Spleen (tissue), 11 donors: ENCODE measurements around the gene MSGN1. TPM values are rescaled to one million over a fixed set of nuclear protein-coding genes. Genes with fewer than 3 reads are reported as not detected.

Experiments
- DNase-seq: peaks from one replicate; pipeline ENCODE4 v3.0.0-alpha.2; 2020
- H3K27ac ChIP-seq, 8 donors: fragments of 200-600 bp; sonication (generic) in 7 of 8; 1 replicate in 4 of 8; 2 replicates in 4 of 8; pipeline versions ENCODE4 v1.5.0 to v1.8.0; 2016 to 2021; ENCODE audit warnings: inconsistent platforms in 4 of 8, mild to moderate bottlenecking in 4 of 8, moderate library complexity in 1 of 8
- H3K27me3 ChIP-seq, 7 donors: fragments of 200-600 bp; sonication (generic) in 6 of 7; replicated peaks in 1 of 7; 1 replicate in 4 of 7; 2 replicates in 3 of 7; pipeline versions ENCODE4 v1.5.0 to v1.8.0; 2016 to 2021; ENCODE audit warnings: inconsistent platforms in 3 of 7, mild to moderate bottlenecking in 1 of 7
- H3K36me3 ChIP-seq, 6 donors: fragments of 200-600 bp; sonication (generic) in 5 of 6; 1 replicate in 4 of 6; 2 replicates in 2 of 6; pipeline versions ENCODE4 v1.5.0 to v1.8.0; 2016 to 2021; ENCODE audit warnings: inconsistent platforms in 2 of 6
- H3K4me1 ChIP-seq, 6 donors: fragments of 200-600 bp; sonication (generic) in 5 of 6; 1 replicate in 3 of 6; 2 replicates in 3 of 6; pipeline versions ENCODE4 v1.5.0 to v1.8.0; 2016 to 2021; ENCODE audit warnings: inconsistent platforms in 3 of 6
- H3K4me3 ChIP-seq, 8 donors: fragments of 200-600 bp; sonication (generic) in 7 of 8; 1 replicate in 4 of 8; 2 replicates in 4 of 8; pipeline versions ENCODE4 v1.5.0 to v1.8.0; 2016 to 2021; ENCODE audit warnings: inconsistent platforms in 4 of 8, mild to moderate bottlenecking in 4 of 8, moderate library complexity in 2 of 8
- H3K9me3 ChIP-seq, 8 donors: fragments of 200-600 bp; sonication (generic) in 7 of 8; 1 replicate in 4 of 8; 2 replicates in 4 of 8; pipeline versions ENCODE4 v1.5.0 to v1.8.0; 2016 to 2021; ENCODE audit warnings: inconsistent platforms in 4 of 8
- CTCF ChIP-seq, 11 experiments: fragments of 200-600 bp in 7 of 11; fragments of 450-650 bp in 4 of 11; sonication (generic) in 4 of 11; IDR thresholded peaks in 8 of 11; conservative IDR thresholded peaks in 3 of 11; 1 replicate in 7 of 11; 2 replicates in 4 of 11; pipeline versions ENCODE4 v1.4.0 to v1.8.0; 2016 to 2021; ENCODE audit warnings: antibody characterized with exemption in 11 of 11, inconsistent platforms in 4 of 11, mild to moderate bottlenecking in 1 of 11
- POLR2A ChIP-seq, 3 donors: fragments of 450-650 bp; IDR thresholded peaks; one replicate each; pipeline ENCODE4 v1.5.1; 2017; ENCODE audit warnings: antibody characterized with exemption in 3 of 3, mild to moderate bottlenecking in 1 of 3
- POLR2AphosphoS5 ChIP-seq, 3 donors: sonication (generic); formaldehyde crosslinking; IDR thresholded peaks; one replicate each; pipeline ENCODE4 v1.5.1; 2017; ENCODE audit warnings: antibody characterized with exemption in 3 of 3
- WGBS, 5 donors: extraction: QIAGEN DNeasy Blood & Tissue Kit in 3 of 5; methylation state at CpG; one replicate each; pipeline versions ENCODE4 v1.1.5 to v1.1.7; 2013 to 2018; 5-methylcytosine and 5-hydroxymethylcytosine counted together
- intact Hi-C: fragments of 100-400 bp; cut with DNase I; formaldehyde crosslinking; loops from one replicate; pipeline ENCODE4 v1.15.0; 2023; ENCODE audit warnings: low total_unique reads
- polyA plus RNA-seq, 3 donors: library from polyadenylated mRNA; stranded (reverse); fragments of 200-250 nt; gene quantifications; one replicate each; pipeline ENCODE4 v1.2.1, GENCODE V29; 2013
- total RNA-seq, 7 donors: library from RNA; depleted of rRNA in 3 of 7; stranded (reverse); fragments of >200 nt in 3 of 7; fragmentation: NEBNext Ultra II Directional in 4 of 7; extraction: Animal tissue kit (Norgen Biotek cat#: 25700) in 4 of 7; gene quantifications; one replicate each; pipeline versions ENCODE4 v1.1.0 to v1.2.1, GENCODE V29; 2016 to 2021
- donor health status: healthy with polysubstance abuse.
- donor health status: DM: no; HTN: no; CAD: no; lungs with moderate emphysema.
- donor health status: DM: no; HTN: no; CAD: no.
- donor health status: Bipolar disorder and iron deficiency.
- donor health status: healthy.
- donor health status: DM: no; HTN: no; CAD: no.
- donor health status: DM: yes; HTN: yes; CAD: no.

Gene MSGN1
- total and polyA plus RNA-seq, 10 donors, result not detected

GRCh38 chr2:17849275-17849674, 33.0 kb downstream of the MSGN1 start:
- 80 to 94% (median 87%) methylated on average over 5 of the region's 5 CpGs for WGBS, 5 donors
- DNase-seq, result no peak
- Histone ChIP-seq H3K27ac (no peak overlapping the region), H3K36me3 (no peaks in the 10 kb centered on the region), H3K9me3 (no peaks in the 10 kb centered on the region), H3K4me3 (no peak overlapping the region), H3K4me1 (no peaks in the 10 kb centered on the region), H3K27me3 (peaks cover 0 to 5% (median 0%) of the 10 kb centered on the region in 7 donors)
- TF ChIP-seq POLR2A (IDR thresholded peaks at IDR 0.05), result no peak
- no peak for TF ChIP-seq CTCF (IDR thresholded peaks at IDR 0.05 in 8 of 11, conservative IDR thresholded peaks at IDR 0.05 in 3 of 11)
- TF ChIP-seq POLR2AphosphoS5 (IDR thresholded peaks at IDR 0.05), result no peak
- intact Hi-C loops, result no loop called here

GRCh38 chr2:17850151-17850550, 33.9 kb downstream of the MSGN1 start:
- TF ChIP-seq CTCF (IDR thresholded peaks at IDR 0.05 in 8 of 11, conservative IDR thresholded peaks at IDR 0.05 in 3 of 11) (no peak), POLR2A (IDR thresholded peaks at IDR 0.05) (no peak), POLR2AphosphoS5 (IDR thresholded peaks at IDR 0.05) (no peak)
- Histone ChIP-seq H3K9me3 (no peaks in the 10 kb centered on the region), H3K27ac (no peak overlapping the region), H3K36me3 (no peaks in the 10 kb centered on the region), H3K27me3 (peaks cover 0 to 9% (median 0%) of the 10 kb centered on the region in 7 donors), H3K4me3 (no peak overlapping the region), H3K4me1 (no peaks in the 10 kb centered on the region)
- DNase-seq, result no peak
- 79 to 87% (median 84%) methylated on average over 4 of the region's 4 CpGs for WGBS, 5 donors
- intact Hi-C loops, result loop anchor here (5.0 to 10.0 kb wide), 2 partner anchors 335 to 522 kb away; no protein-coding TSS in a partner anchor

GRCh38 chr2:17851731-17852585, 35.7 kb downstream of the MSGN1 start:
- no peak for DNase-seq
- Histone ChIP-seq H3K4me3 (no peak overlapping the region), H3K27me3 (peaks cover 0 to 15% (median 0%) of the 10 kb centered on the region in 7 donors), H3K27ac (no peak overlapping the region), H3K4me1 (no peaks in the 10 kb centered on the region), H3K9me3 (no peaks in the 10 kb centered on the region), H3K36me3 (no peaks in the 10 kb centered on the region)
- TF ChIP-seq CTCF (IDR thresholded peaks at IDR 0.05 in 8 of 11, conservative IDR thresholded peaks at IDR 0.05 in 3 of 11) (peak; percentile 31 to 72 (median 66)), POLR2A (IDR thresholded peaks at IDR 0.05) (no peak)
- WGBS, 5 donors, result 39 to 43% (median 42%) methylated on average over 9 of the region's 9 CpGs
- intact Hi-C loops, result loop anchor here (5.0 to 10.0 kb wide), 2 partner anchors 333 to 520 kb away; no protein-coding TSS in a partner anchor

GRCh38 chr2:17853799-17854198, 37.5 kb downstream of the MSGN1 start:
- no peak overlapping the region for H3K27ac ChIP-seq
- 65 to 81% (median 69%) methylated on average over 4 of the region's 4 CpGs for WGBS, 5 donors
- H3K4me3 ChIP-seq, result no peak overlapping the region
- no peaks in the 10 kb centered on the region for H3K9me3 ChIP-seq
- TF ChIP-seq CTCF (IDR thresholded peaks at IDR 0.05 in 8 of 11, conservative IDR thresholded peaks at IDR 0.05 in 3 of 11) (no peak), POLR2A (IDR thresholded peaks at IDR 0.05) (no peak), POLR2AphosphoS5 (IDR thresholded peaks at IDR 0.05) (no peak)
- intact Hi-C loops, result loop anchor here (5.0 to 10.0 kb wide), 2 partner anchors 331 to 519 kb away; no protein-coding TSS in a partner anchor
- DNase-seq, result no peak
- H3K27me3 ChIP-seq, result peaks cover 0 to 31% (median 0%) of the 10 kb centered on the region in 7 donors
- no peaks in the 10 kb centered on the region for H3K36me3 ChIP-seq
- H3K4me1 ChIP-seq, result no peaks in the 10 kb centered on the region
